ENCODE data around the gene CEP57. TPM values are rescaled to one million over a fixed set of nuclear protein-coding genes. Genes with fewer than 3 reads are reported as not detected.
"Not testable (repeated sequence)": the region's sequence is repeated elsewhere in the genome, so short reads cannot be mapped to it uniquely, and the experiment has no call there.

The CEP57 gene
- total and polyA plus RNA-seq, 8 donors, result 11.9 to 38.3 (median 26.9) TPM

DNA sequence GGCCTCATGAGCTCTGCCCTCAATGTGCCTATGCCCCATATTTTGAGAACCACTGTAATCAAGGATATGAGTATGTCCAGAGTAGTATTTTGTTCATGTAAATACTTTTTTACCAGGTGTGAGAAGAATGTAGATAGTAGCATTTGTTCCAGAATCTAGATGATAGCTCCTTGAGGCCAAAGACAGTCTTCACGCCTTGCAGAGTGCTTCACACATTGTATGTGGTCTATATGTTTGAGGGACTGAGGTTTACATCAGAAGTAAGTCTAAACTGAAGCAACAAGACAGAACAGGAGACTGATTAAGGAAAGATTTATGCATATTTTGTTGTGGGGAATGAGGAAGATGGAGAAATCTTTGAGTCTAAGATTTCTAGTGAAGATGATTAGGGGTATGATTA lies 12.5 kb downstream of the CEP57 start:
- Histone ChIP-seq H3K36me3 (peaks cover 0 to 20% (median 0%) of the 10 kb centered on the region in 3 donors), H3K4me1 (no peaks in the 10 kb centered on the region), H3K27me3 (no peaks in the 10 kb centered on the region), H3K9me3 (no peaks in the 10 kb centered on the region), H3K4me3 (no peak overlapping the region), H3K27ac (no peak overlapping the region)
- ATAC-seq, result no peak
- FAIRE-seq, result no peak
- TF ChIP-seq, protein P1, sequence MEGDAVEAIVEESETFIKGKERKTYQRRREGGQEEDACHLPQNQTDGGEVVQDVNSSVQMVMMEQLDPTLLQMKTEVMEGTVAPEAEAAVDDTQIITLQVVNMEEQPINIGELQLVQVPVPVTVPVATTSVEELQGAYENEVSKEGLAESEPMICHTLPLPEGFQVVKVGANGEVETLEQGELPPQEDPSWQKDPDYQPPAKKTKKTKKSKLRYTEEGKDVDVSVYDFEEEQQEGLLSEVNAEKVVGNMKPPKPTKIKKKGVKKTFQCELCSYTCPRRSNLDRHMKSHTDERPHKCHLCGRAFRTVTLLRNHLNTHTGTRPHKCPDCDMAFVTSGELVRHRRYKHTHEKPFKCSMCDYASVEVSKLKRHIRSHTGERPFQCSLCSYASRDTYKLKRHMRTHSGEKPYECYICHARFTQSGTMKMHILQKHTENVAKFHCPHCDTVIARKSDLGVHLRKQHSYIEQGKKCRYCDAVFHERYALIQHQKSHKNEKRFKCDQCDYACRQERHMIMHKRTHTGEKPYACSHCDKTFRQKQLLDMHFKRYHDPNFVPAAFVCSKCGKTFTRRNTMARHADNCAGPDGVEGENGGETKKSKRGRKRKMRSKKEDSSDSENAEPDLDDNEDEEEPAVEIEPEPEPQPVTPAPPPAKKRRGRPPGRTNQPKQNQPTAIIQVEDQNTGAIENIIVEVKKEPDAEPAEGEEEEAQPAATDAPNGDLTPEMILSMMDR (IDR thresholded peaks at IDR 0.05), result no peak
- intact Hi-C loops (cut with DNase I), result no loop called here
- WGBS, 2 donors, result 97% methylated on average over 1 of the region's 1 CpG
- DNase-seq, result no peak

DNA sequence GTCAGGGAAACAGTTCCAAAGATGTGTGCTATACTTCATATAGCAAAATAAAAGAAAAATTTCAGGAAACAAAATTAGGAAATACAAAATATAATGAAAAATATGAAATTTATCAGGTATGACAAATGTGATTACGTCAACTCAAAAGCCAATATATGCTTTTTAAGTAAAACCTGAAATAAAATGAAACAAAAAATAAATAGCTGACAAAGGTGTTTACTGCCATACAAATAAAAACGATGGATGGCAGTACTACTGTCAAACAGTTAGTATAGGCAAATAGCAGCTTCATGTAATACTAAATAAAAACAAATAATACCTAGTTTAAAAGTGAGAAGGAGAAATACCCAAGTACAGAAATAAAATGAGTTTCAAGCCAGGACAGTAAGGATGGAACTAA lies 13.7 kb downstream of the CEP57 start:
- DNase-seq, result no peak
- intact Hi-C loops (cut with DNase I), result no loop called here

DNA sequence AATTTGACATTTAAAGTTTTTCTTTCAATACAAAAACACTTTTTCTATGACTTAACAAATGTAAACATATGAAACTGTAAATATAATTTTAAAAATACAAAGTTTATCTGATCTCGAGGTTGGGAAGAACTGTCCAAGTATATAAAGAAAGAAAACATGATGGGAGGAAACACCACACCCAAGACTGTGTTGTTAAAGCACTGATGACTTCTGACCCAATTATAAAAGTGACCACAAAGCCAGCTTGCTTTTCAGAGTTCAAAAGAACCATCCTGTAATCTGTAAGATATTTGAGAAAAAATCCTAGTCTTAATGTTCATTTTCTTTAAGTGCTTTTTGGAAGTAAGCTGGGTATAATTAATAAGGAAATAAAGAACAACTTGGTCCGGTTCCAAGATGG lies 15.6 kb downstream of the CEP57 start:
- Histone ChIP-seq H3K36me3 (peaks cover 0 to 13% (median 0%) of the 10 kb centered on the region in 3 donors), H3K27me3 (no peaks in the 10 kb centered on the region), H3K9me3 (no peaks in the 10 kb centered on the region), H3K4me1 (no peaks in the 10 kb centered on the region), H3K4me3 (no peak overlapping the region), H3K27ac (no peak overlapping the region)
- intact Hi-C loops (cut with DNase I), result no loop called here
- no peak for DNase-seq
- no peak for ATAC-seq
- TF ChIP-seq, protein P1 (IDR thresholded peaks at IDR 0.05), result no peak
- WGBS, 2 donors, result 83 to 92% methylated on average over 2 of the region's 2 CpGs
- FAIRE-seq, result no peak

More for the DNA sequence above, 13.7 kb downstream of the CEP57 start:
- H3K36me3 ChIP-seq, result peaks cover 0 to 20% (median 0%) of the 10 kb centered on the region in 3 donors
- H3K9me3 ChIP-seq, result no peaks in the 10 kb centered on the region
- 94 to 98% methylated on average over 2 of the region's 2 CpGs for WGBS, 2 donors
- no peaks in the 10 kb centered on the region for H3K4me1 ChIP-seq
- TF ChIP-seq, protein P1 (IDR thresholded peaks at IDR 0.05), result no peak
- H3K4me3 ChIP-seq, result no peak overlapping the region
- FAIRE-seq (no peak), ATAC-seq (no peak)
- no peak overlapping the region for H3K27ac ChIP-seq
- H3K27me3 ChIP-seq, result no peaks in the 10 kb centered on the region

DNA sequence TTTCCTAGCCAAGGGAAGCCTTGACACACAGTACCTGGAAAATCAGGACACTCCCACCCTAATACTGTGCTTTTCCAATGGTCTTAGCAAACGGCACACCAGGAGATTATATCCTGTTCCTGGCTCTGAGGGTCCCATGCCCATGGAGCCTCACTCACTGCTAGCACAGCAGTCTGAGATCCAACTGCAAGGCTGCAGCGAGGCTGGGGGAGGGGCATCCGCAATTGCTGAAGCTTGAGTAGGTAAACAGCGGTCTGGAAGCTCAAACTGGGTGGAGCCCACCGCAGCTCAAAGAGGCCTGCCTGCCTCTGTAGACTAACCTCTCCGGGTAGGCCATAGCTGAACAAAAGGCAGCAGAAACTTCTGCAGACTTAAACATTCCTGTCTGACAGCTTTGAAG lies 16.2 kb downstream of the CEP57 start:
- FAIRE-seq; H3K27ac ChIP-seq; intact Hi-C loops (cut with DNase I); DNase-seq; ATAC-seq; H3K36me3 ChIP-seq; H3K4me3 ChIP-seq; H3K9me3 ChIP-seq; H3K27me3 ChIP-seq; H3K4me1 ChIP-seq: not testable (repeated sequence)
- 97% methylated on average over 6 of the region's 6 CpGs for WGBS, 2 donors

DNA sequence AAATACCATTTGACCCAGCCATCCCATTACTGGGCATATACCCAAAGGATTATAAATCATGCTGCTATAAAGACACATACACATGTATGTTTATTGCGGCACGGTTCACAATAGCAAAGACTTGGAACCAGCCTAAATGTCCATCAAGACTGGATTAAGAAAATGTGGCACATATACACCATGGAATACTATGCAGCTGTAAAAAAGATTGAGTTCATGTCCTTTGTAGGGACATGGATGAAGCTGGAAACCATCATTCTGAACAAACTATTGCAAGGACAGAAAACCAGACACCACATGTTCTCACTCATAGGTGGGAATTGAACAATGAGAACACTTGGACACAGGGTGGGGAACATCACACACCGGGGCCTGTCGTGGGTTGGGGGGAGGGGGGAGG lies 20.8 kb downstream of the CEP57 start:
- H3K4me3 ChIP-seq; H3K4me1 ChIP-seq; H3K9me3 ChIP-seq; intact Hi-C loops (cut with DNase I); ATAC-seq; DNase-seq; H3K27ac ChIP-seq; FAIRE-seq; H3K27me3 ChIP-seq; H3K36me3 ChIP-seq: not testable (repeated sequence)
- WGBS, 2 donors, result 99 to 100% methylated on average over 4 of the region's 4 CpGs

DNA sequence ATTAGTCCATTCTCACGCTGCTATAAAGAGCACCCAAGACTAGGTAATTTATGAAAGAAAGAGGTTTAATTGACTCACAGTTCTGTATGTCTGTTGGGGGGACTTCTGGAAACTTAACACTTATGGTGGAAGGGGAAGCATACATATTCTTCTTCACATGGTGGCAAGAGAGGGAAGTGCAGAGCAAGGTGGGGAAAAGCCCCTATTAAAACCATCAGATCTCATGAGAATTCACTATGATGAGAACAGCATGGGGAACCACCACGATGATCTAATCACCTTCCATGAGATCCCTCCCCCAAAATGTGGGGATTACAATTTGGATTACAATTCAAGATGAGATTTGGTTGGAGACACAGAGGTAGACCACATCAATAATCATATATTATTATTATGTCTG lies 25.7 kb downstream of the CEP57 start:
- no peak for ATAC-seq
- no peaks in the 10 kb centered on the region for H3K27me3 ChIP-seq

More for the DNA sequence above, 25.7 kb downstream of the CEP57 start:
- DNase-seq, result no peak
- Histone ChIP-seq H3K36me3 (peaks cover 0 to 13% (median 0%) of the 10 kb centered on the region in 3 donors), H3K9me3 (no peaks in the 10 kb centered on the region), H3K27ac (no peak overlapping the region), H3K4me1 (no peaks in the 10 kb centered on the region), H3K4me3 (no peak overlapping the region)
- TF ChIP-seq, protein P1 (IDR thresholded peaks at IDR 0.05), result no peak
- intact Hi-C loops (cut with DNase I), result no loop called here
- WGBS, 2 donors, result 94 to 100% methylated on average over 2 of the region's 2 CpGs
- FAIRE-seq, result no peak

All from pancreas (tissue), 10 donors.